Right ventricle myocardium superior (tissue), 1 donor: ENCODE data around the gene SH3GLB2. TPM values are rescaled to one million over a fixed set of nuclear protein-coding genes. Genes with fewer than 3 reads are reported as not detected.

Experiments
- total RNA-seq: library from RNA; stranded (reverse); fragmentation: NEBNext Ultra II Directional; extraction: Animal tissue kit (Norgen Biotek cat#: 25700); gene quantifications from one replicate; pipeline ENCODE4 v1.2.1, GENCODE V29; 2021
- donor health status: DM: no; HTN: yes; CAD: no; lungs with severe emphysema.

The SH3GLB2 gene
- total RNA-seq, 1 donor from 2014 or later, result 30.8 TPM

Other genes starting within 250 kb of the SH3GLB2 start
- gene TBC1D13, start 241.1 kb downstream of the SH3GLB2 start, total RNA-seq, result 16.6 TPM
- 89.0 TPM for gene ENDOG, start 209.8 kb downstream of the SH3GLB2 start, total RNA-seq
- 15.8 TPM for gene SPOUT1, start 198.5 kb downstream of the SH3GLB2 start, total RNA-seq
- 12.6 TPM for gene KYAT1, start 146.4 kb downstream of the SH3GLB2 start, total RNA-seq
- gene LRRC8A, start 146.2 kb downstream of the SH3GLB2 start, total RNA-seq, result 20.2 TPM
- 28.7 TPM for gene PHYHD1, start 107.3 kb downstream of the SH3GLB2 start, total RNA-seq
- gene DOLK, start 80.7 kb downstream of the SH3GLB2 start, total RNA-seq, result 6.4 TPM
- gene NUP188, start 80.6 kb downstream of the SH3GLB2 start, total RNA-seq, result 21.0 TPM
- 32.8 TPM for gene MIGA2, start 8.3 kb upstream of the SH3GLB2 start, total RNA-seq
- gene DOLPP1, start 52.8 kb upstream of the SH3GLB2 start, total RNA-seq, result 4.4 TPM
- gene CRAT, start 82.5 kb upstream of the SH3GLB2 start, total RNA-seq, result 85.4 TPM
- gene PTPA, start 83.1 kb upstream of the SH3GLB2 start, total RNA-seq, result 179 TPM
- 3.5 TPM for gene IER5L, start 149.9 kb upstream of the SH3GLB2 start, total RNA-seq